HG02763 (cell line): ENCODE measurements around the gene SDF4.
"Not testable (repeated sequence)": the region's sequence is repeated elsewhere in the genome, so short reads cannot be mapped to it uniquely, and the experiment has no call there.

ENCODE experiments used
- ATAC-seq: cut with Tn5 transposase; IDR thresholded peaks from one replicate; pipeline ENCODE4 v1.9.1; 2021; ENCODE audit warnings: mild to moderate bottlenecking, moderate library complexity; ENCODE audit not compliant: unreplicated experiment

SDF4 gene

GRCh38 chr1:1199961-1200875, 31.6 kb downstream of the SDF4 start:
- no peak for ATAC-seq

- ATAC-seq: no peak
These were observed 32.5 kb downstream of the SDF4 start for GRCh38 chr1:1199141-1199960.

DNA sequence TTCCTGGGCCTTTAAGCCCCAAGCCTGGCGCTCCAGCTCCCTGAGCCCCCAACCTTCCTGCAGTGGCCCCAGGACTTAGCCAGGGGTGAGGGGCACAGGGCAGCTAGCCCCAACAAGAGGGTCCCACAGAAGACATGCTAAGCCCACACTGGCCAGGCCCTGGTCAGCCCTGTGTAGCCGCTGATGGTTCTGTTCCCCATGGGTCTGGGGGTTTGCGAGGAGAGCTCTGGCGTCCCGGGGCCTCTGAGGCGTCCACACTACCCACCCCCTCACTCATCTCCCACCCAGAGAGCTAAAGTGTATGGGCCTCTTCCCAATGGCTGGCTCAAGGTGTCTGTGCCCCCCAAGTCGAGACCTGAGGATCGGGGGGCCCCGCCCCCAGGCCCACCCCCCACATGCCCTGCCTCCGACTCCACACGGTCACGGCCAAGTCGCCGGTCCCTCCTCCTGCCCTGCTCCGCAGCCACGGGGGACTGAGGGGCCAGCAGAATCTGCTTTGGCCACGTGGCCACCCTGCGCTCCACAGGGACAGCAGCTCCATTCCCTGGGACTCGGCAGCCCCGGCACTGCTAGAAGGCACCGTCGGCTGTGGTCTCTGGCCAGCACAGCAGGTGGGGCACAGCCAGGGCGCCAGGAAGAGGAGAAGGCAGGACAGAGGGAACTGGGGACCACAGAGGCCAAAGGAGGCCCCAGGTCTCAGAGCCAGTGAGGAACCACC, 33.2 kb downstream of the SDF4 start:
- ATAC-seq: no peak

DNA sequence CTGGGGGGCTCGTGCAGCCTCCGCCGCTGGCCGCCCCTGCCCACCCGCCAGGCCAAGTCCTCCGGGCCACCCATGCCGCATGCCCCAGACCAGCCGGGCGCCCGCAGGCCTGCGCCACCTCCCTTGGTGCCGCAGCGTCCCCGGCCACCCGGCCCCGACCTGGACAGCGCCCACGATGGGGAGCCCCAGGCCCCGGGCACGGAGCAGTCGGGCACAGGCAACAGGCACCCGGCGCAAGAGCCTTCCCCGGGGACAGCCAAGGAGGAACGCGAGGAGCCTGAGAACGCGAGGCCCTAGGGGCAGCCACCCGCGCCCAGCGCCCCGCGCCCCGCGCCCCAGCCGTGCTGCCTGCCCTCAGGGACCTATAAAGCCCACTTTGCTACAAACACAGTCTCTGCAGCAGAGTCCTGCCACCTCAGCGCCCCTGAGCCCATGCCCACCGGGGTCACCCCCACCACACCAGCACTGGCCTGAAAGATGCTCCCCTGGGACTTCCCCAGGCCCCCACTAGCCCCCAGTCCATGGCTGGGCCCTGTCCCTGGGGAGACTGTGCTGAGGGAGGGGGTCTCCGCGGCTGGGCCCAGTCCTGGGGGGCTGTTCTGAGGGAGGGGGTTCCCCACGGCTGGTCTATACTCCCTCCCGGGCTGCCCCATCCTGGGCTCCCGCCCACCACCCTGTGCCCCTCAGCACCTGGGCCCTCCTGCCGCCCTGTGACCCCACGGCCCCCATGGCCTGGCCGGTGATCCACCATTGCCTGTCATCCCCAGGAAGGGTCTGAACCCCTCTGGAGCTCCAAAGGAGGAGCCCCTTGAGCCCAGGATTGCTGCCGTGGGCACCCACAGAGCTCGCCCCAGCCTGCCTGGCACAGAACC, 34.0 kb downstream of the SDF4 start:
- ATAC-seq: no peak

GRCh38 chr1:1197188-1197500, 34.7 kb downstream of the SDF4 start:
- no peak for ATAC-seq

DNA sequence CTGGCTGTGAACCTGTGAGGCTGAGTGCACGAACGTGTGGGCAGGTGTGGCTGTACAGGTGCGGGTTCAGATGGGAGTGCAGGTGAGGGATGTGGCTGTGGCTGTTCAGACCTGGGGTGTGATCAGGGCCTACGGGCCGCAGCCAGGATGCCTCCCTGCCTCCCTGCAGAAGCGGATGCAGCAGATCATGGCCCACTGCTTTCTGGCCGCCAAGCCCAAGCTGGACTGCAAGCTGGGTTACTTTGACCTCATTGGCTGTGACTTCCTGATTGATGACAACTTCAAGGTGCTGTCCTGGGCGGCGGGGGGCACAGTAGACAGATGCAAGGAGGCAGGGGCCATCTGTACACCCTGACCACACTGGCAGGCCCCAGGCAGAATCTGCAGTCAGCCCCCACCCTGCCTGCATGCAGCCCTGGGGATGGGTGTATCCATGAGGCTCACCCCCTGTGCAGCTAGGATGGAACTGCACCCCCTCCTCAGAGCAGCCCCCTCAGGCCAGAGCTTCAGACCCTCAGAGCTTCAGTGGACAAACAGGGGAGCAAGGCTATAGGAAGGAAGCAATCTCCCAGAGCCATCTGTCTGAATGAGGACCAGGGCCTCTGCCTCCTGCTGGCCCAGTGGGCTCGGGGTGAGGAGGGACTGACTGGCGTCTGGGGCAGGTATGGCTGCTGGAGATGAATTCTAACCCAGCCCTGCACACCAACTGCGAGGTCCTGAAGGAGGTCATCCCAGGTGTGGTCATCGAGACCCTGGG, 35.2 kb downstream of the SDF4 start:
- no peak for ATAC-seq

DNA sequence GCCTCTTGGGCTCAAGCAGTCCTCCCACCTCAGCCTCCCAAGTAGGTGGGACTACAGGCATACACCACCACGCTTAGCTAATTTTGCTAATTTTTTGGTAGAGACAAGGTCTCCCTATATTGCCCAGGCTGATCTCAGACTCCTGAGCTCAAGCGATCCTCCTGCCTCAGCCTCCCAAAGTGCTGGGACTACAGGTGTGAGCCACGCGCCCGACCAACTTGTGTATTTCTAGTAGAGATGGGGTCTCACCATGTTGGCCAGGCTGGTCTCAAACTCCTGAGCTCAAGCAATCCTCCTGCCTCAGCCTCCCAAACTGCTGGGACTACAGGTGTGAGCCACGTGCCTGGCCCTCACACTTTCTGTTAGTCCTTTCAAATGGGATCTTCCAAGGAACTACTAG, 36.1 kb downstream of the SDF4 start:
- ATAC-seq: not testable (repeated sequence)

DNA sequence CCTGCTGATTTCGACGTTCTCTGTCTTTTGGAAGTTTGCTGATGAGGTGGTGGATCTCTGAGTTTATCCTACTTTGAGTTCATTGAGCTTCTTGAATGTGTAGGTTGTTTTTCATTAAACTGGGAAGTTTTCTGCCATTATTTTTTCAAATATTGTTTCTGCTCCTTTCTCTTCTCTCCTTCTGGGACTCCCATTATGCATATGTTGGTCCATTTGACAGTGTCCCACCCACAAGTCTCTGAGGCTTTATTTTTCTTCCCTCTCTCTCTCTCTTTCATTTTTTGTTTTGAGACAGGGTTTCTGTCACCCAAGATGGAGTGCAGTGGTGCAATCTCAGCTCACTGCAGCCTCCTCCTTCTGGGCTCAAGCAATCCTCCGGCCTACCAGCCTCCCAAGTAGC, 37.1 kb downstream of the SDF4 start:
- ATAC-seq: no peak

GRCh38 chr1:1191734-1192133, 40.1 kb downstream of the SDF4 start:
- ATAC-seq: no peak

DNA sequence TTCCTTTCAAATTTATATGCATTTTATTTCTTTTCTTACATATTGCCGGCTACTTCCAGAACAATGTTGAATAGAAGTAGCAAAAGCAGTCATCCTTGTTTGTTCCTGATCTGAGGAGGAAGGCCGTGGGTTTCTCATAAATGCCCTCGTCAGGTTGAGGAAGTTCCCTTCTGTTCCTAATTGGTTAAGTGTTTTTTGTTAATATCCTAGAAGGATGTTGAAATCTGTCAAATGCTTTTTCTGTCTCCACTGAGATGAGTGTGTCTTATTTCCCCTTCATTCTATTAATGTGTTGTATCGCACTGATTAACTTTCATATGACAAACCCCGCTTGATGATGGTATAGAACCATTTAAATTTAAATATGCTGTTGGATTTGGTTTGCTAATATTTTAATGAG, 42.7 kb downstream of the SDF4 start:
- no peak for ATAC-seq

- no peak for ATAC-seq
These were observed 43.9 kb downstream of the SDF4 start for GRCh38 chr1:1187938-1188337.

DNA sequence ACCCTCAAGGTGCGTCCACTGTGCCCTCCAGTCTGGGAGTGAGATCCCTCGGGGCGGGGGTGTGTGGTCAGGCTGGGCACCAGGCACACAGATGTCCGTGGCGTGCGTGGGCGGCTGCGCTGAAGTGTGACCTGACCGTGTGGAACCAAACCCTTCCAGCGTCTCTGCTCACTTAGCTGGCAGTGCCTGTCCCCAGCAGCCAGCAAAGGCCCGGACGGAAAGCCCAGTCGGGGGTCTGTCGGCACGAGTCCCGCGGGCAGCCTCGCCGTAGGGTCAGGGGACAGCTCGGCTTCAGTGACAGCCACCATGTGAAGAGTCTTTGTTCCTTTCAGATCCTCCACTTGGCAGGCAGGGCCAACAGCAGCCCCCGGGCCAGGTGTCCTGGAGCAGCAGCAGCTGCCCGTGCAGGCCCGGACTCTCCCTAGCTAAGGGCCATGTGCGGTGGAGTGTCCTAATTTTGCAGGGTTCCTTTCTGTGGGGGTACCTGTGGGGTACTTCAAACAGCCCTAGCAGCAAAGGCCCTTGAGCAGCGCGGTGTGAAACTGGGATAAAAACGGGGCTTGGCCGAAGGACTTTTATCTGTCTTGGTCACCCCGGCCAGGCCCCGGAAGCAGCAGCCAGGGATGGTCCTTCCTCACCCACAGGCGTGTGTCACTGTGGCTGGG, 46.6 kb downstream of the SDF4 start:
- no peak for ATAC-seq

DNA sequence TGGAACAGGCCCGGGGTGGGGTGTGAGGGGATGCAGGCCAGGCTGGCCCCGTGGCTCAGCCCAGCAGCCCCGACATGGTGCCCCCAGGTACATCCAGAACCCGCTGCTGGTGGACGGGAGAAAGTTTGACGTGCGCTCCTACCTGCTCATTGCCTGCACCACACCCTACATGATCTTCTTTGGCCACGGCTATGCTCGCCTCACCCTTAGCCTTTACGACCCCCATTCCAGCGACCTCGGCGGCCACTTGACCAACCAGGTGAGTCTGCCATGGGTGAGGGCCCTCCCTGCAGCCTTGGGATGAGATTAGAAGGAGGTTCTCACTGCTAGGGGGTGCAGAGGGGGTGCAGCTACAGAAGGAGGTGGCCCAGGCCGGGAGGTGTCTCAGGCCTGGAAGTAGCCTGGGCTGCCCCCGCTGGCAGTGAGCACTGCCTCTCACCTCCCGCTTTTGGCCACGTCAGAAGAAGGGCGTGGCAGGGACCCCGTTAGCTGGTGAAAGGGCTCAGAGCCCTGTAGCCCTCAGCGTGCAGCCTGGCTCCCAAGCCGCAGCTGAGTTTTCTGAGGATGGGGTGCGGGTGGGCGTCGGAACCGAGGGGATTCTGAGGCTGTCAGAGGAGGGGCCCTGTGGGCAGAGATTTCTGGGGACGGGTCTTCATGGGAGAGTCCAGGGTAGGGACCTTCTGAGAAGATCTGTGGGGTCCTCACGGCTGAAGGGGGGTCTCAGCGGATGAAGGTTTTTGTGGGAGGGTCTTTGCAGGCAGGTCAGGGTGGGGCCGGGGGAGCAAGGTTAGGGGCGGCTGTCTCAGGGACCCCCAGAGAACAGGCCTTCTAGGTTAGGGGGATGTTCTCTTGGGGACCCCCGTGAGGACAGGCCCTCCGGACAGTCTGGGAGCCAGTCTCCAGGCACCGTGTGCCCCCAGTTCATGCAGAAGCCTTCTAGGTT, 47.7 kb downstream of the SDF4 start:
- no peak for ATAC-seq

DNA sequence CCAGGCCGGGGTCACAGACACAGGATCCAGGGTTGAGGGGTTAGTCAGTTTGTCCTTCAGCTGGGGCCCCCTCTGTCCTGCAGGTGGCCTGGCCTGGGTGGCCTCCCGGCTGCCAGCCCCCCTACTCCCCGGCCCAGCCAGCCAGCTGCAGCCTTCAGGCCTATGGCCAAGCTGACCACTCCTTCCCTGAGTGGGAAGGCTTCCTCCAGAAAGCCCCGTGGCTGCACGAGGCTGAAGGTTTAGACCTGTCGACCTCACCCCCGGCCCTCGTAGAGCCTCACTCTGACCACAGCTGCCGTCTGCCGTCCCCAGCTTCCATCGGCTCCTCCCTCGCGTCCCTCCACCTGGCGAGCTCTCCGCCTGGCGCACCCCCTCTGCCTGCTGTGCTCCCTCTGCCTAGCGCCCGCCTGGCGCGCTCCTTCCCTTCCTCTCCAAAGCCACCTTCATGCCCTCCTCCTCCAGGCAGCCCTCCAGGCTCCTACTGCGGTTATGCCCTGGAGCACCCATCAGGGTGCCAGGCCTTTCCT, 48.5 kb downstream of the SDF4 start:
- ATAC-seq: no peak

- ATAC-seq: no peak
These were observed 49.1 kb downstream of the SDF4 start for GRCh38 chr1:1182491-1183220.

GRCh38 chr1:1181938-1182410, 49.8 kb downstream of the SDF4 start:
- ATAC-seq: no peak
